ENCODE measurements around the gene ADAMTS17. TPM values are rescaled to one million over a fixed set of nuclear protein-coding genes. Genes with fewer than 3 reads are reported as not detected.

ADAMTS17 gene
- total RNA-seq, 4 donors from 2014 or later: 7.2 to 15.1 (median 8.9) TPM

DNA sequence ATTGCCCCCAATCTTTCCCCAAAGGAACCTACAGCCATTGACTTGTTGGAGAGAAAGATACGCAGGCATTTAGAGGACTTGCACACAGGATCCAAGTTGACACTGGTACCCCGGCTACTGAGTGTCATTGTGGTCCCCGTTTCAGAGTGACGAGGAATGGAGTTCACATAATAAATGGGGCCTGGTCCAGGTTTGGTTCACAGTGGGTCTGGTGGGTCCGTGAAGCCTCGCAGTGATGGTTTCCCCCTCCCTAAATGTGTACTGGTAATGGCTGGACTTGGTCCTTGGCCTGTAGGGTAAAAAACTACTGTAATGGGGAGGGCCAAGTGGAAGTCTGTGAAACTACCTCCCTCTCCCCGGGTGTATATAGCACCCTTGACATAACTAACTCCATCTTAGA is 376.4 kb downstream of the ADAMTS17 start:
- no peaks in the 10 kb centered on the region for H3K27me3 ChIP-seq
- no peaks in the 10 kb centered on the region for H3K4me1 ChIP-seq
- no peak overlapping the region for H3K4me3 ChIP-seq
- TF ChIP-seq, protein P1, sequence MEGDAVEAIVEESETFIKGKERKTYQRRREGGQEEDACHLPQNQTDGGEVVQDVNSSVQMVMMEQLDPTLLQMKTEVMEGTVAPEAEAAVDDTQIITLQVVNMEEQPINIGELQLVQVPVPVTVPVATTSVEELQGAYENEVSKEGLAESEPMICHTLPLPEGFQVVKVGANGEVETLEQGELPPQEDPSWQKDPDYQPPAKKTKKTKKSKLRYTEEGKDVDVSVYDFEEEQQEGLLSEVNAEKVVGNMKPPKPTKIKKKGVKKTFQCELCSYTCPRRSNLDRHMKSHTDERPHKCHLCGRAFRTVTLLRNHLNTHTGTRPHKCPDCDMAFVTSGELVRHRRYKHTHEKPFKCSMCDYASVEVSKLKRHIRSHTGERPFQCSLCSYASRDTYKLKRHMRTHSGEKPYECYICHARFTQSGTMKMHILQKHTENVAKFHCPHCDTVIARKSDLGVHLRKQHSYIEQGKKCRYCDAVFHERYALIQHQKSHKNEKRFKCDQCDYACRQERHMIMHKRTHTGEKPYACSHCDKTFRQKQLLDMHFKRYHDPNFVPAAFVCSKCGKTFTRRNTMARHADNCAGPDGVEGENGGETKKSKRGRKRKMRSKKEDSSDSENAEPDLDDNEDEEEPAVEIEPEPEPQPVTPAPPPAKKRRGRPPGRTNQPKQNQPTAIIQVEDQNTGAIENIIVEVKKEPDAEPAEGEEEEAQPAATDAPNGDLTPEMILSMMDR (IDR thresholded peaks at IDR 0.05): no peak
- no peak for TF ChIP-seq POLR2A (IDR thresholded peaks at IDR 0.05)
- H3K27ac ChIP-seq: no peak overlapping the region
- DNase-seq: no peak
- no peaks in the 10 kb centered on the region for H3K9me3 ChIP-seq
- no peaks in the 10 kb centered on the region for H3K36me3 ChIP-seq

DNA sequence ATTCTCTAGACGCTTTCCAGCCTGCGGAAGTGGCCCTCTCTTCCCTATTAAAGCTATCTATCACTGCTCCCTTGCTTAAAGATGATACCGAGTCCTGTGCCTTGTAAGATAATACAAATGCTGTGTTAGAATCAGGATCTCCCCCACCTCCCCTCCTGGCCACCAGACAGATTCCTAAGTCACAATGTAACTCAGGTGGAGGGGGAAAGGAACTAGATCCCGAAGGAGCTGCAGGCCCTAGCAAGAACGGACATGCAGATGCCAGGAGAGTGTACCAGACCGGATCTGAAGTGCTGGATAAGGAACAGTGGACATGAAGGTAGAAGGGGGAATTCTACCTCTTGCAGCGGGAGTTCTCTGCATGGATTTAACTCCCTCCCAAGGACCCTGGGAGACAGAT is 377.8 kb downstream of the ADAMTS17 start:
- Histone ChIP-seq H3K27me3 (no peaks in the 10 kb centered on the region), H3K9me3 (no peaks in the 10 kb centered on the region), H3K4me1 (no peaks in the 10 kb centered on the region), H3K4me3 (no peak overlapping the region), H3K36me3 (no peaks in the 10 kb centered on the region), H3K27ac (no peak overlapping the region)
- no peak for DNase-seq
- TF ChIP-seq, protein P1 (IDR thresholded peaks at IDR 0.05): no peak
- TF ChIP-seq POLR2A (IDR thresholded peaks at IDR 0.05): no peak

DNA sequence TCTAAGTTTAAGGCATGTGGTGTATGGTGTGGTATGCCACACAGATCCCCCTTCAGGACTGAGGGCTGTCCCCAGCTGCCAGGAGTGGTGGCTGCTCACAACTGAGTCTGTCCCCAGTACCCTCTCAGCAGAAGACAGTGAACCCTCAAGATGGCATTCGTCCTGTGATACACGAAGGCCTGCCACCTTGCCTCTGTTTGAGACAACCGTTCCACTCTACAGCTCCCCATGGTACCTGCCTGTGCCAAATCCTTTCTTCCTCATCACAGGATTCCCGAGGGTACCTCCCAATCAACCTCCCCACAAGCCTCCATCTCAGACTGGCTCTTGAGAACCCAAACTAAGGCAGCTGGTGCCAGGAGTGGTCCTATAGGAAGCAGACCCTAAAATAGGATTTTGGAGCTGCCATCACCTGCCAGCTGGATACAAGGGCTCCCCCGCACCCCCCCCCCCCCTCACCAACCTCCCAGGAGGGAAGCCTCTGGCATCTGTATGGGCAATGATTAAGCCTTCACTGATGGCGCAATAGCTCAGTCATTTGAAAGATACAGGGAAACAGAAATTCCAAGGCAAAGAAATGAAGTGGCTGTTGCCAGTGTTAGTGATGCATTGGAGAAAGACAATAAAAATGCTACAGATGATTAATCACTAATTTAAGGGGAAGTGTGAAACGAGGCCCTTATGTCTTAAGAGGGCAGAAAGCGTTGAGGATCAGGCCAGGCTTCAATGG is 378.5 kb downstream of the ADAMTS17 start:
- DNase-seq: peak in 1 of 3 donors; percentile 15
- no peaks in the 10 kb centered on the region for H3K9me3 ChIP-seq

DNA sequence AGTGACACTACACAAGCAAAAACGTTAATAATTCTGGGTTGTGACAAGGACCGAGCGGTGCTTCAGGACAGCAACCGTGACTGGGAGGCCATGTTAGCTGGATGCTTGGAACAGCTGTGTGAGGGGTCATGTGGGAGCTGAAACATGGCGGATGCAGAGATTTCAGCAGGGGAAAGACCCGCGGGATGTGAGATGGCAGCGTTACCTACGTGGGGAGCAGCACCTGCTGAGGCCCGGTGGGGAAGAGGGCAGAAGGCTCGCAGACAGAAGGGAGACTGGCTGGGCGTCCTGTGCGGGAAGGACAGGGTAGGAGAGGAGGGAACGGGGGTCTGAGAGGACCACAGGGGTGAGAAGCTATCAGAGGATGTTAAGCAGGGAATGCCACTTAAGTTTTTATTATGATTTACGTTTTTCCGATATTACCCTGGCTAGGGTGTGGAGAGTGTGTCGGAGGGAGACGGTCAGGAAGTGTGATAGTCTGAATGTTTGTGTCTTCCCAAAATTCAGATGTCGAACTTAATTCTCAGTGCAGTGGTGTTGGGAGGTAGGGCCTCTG is 379.7 kb downstream of the ADAMTS17 start:
- Histone ChIP-seq H3K9me3 (no peaks in the 10 kb centered on the region), H3K27ac (no peak overlapping the region), H3K4me1 (no peaks in the 10 kb centered on the region), H3K27me3 (no peaks in the 10 kb centered on the region), H3K36me3 (no peaks in the 10 kb centered on the region), H3K4me3 (no peak overlapping the region)
- peak in 1 of 3 donors; percentile 34 for DNase-seq
- TF ChIP-seq, protein P1 (IDR thresholded peaks at IDR 0.05): no peak
- no peak for TF ChIP-seq POLR2A (IDR thresholded peaks at IDR 0.05)

More for the DNA sequence above, 378.5 kb downstream of the ADAMTS17 start:
- Histone ChIP-seq H3K27ac (no peak overlapping the region), H3K27me3 (no peaks in the 10 kb centered on the region), H3K4me3 (no peak overlapping the region), H3K4me1 (no peaks in the 10 kb centered on the region), H3K36me3 (no peaks in the 10 kb centered on the region)
- TF ChIP-seq, protein P1 (IDR thresholded peaks at IDR 0.05): no peak
- TF ChIP-seq POLR2A (IDR thresholded peaks at IDR 0.05): no peak

DNA sequence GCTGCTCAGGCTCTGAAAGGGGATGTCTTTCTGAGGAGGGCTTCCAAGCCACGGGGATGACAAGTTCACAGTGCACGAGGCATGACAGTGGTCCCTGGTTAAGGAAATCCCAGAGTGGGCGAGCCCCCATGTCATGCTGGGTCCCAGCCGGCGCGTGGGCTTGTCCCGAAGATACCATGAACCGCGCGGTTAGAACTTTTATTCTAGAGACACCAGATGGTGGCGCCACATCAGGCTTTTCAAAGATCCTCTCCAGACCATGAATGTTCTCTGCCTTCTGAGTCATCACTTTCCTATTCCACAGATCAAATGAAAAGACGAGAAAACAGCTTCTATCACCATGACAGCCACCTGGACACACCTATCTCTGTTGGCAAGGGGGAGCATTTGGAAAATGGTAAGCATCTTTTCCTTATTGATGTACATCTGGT is 380.7 kb downstream of the ADAMTS17 start:
- TF ChIP-seq POLR2A (IDR thresholded peaks at IDR 0.05): no peak
- TF ChIP-seq, protein P1 (IDR thresholded peaks at IDR 0.05): peak in 3 of 6 experiments; percentile 11 to 27 (median 16)
- DNase-seq: peak in 1 of 3 donors; percentile 46
- no peaks in the 10 kb centered on the region for H3K9me3 ChIP-seq
- no peak overlapping the region for H3K4me3 ChIP-seq
- no peaks in the 10 kb centered on the region for H3K36me3 ChIP-seq
- H3K27me3 ChIP-seq: no peaks in the 10 kb centered on the region
- no peaks in the 10 kb centered on the region for H3K4me1 ChIP-seq
- H3K27ac ChIP-seq: no peak overlapping the region
